ENCODE data around the gene SLC16A5. TPM values are rescaled to one million over a fixed set of nuclear protein-coding genes. Genes with fewer than 3 reads are reported as not detected.
A peak's percentile ranks its signal among the peaks of the same experiment; 100 is the strongest.

SLC16A5 gene
- total RNA-seq, 1 experiment from 2014 or later: 1.2 TPM

DNA sequence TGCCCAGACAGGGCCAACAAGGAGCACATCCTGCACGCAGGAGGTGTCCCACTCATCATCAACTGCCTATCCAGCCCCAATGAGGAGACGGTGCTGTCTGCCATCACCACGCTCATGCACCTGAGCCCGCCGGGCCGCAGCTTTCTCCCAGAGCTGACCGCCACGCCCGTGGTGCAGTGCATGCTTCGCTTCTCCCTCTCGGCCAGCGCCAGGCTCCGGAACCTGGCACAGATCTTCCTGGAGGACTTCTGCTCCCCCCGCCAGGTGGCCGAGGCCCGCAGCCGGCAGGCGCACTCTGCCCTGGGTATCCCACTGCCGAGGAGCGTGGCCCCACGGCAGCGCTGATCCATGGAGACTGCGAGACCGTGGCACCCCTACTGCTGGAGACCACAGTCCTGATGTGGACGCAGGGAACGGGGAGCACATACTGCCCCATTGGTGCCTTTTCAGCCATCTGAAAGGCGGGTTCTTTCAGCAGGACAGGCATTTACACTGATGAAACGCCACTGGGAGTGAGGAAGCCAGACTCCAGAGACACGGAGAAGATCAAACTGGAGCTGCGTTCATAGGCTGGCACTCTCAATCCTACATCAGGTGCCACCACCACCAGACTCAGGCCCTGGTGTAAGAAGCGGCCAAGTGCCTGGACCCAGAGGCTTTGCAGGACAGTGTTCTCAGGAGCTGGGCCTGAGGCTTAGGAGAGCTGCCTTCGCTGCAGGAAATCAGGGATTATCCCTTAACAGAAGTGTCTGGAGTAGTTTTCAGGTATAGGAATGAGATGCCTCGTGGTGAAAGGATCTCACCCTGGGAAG is 41.1 kb downstream of the SLC16A5 start:
- ChIA-PET CTCF (no interaction called here), POLR2A (ENCODE audit: unreplicated experiment) (no interaction called here)
- no peak overlapping the region for H3K4me3 ChIP-seq (ENCODE audit: low read length)
- H3K36me3 ChIP-seq (ENCODE audit: low read depth, low read length): peaks cover 17% of the 10 kb centered on the region
- H3K27me3 ChIP-seq (ENCODE audit: low read length): no peaks in the 10 kb centered on the region
- H3K4me1 ChIP-seq (ENCODE audit: insufficient read depth, low read length): peaks cover 43% of the 10 kb centered on the region
- DNase-seq (no peak), ATAC-seq (no peak)
- no peak overlapping the region for H3K4me2 ChIP-seq (ENCODE audit: low read length)
- peaks cover 66% of the 10 kb centered on the region for H3K79me2 ChIP-seq (ENCODE audit: low read length)
- H3K9me3 ChIP-seq (ENCODE audit: low read length): no peaks in the 10 kb centered on the region
- intact Hi-C loops (cut with micrococcal nuclease): no loop called here
- BruUV-seq (replicated peaks): no TSS peak
- no peak overlapping the region for H3K27ac ChIP-seq (ENCODE audit: low read length)
- H3K9ac ChIP-seq (ENCODE audit: low read length): no peak overlapping the region
- TF ChIP-seq, protein P1, sequence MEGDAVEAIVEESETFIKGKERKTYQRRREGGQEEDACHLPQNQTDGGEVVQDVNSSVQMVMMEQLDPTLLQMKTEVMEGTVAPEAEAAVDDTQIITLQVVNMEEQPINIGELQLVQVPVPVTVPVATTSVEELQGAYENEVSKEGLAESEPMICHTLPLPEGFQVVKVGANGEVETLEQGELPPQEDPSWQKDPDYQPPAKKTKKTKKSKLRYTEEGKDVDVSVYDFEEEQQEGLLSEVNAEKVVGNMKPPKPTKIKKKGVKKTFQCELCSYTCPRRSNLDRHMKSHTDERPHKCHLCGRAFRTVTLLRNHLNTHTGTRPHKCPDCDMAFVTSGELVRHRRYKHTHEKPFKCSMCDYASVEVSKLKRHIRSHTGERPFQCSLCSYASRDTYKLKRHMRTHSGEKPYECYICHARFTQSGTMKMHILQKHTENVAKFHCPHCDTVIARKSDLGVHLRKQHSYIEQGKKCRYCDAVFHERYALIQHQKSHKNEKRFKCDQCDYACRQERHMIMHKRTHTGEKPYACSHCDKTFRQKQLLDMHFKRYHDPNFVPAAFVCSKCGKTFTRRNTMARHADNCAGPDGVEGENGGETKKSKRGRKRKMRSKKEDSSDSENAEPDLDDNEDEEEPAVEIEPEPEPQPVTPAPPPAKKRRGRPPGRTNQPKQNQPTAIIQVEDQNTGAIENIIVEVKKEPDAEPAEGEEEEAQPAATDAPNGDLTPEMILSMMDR (conservative IDR thresholded peaks at IDR 0.05; ENCODE audit: low read depth, low read length): no peak
- TF ChIP-seq EZH2phosphoT487 (IDR thresholded peaks at IDR 0.05; ENCODE audit: borderline replicate concordance, low read length) (no peak), EZH2 (IDR thresholded peaks at IDR 0.05; ENCODE audit: low read length, unreplicated experiment) (no peak)
- H4K20me1 ChIP-seq (ENCODE audit: low read length): no peaks in the 10 kb centered on the region
- H3F3A ChIP-seq (ENCODE audit: low read length, unreplicated experiment): no peaks in the 10 kb centered on the region
- H2AFZ ChIP-seq (ENCODE audit: low read length): no peak overlapping the region
- H3K9me2 ChIP-seq (replicated peaks; ENCODE audit: low read length): no peaks in the 10 kb centered on the region

DNA sequence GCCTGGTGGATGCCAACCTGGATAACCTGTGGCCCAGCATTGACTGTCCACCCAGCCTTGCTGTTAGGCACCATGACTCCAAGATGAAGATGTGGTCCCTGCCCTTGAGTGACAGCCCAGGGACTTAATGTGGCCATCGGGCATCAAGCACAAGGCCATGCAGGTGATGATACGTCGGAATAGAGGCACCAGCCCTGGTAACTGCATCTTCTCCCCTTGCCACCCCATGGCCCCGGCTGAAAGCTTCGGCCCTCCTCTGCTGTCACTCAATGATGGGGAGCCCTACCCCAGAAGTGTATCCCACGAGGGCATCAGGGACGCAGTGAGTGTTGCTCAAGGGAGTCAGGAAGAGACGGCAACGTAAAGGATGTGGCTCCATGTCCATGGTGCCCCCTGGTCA is 41.8 kb downstream of the SLC16A5 start:
- no peaks in the 10 kb centered on the region for H3K27me3 ChIP-seq (ENCODE audit: low read length)
- H3K9ac ChIP-seq (ENCODE audit: low read length): no peak overlapping the region
- no peak overlapping the region for H2AFZ ChIP-seq (ENCODE audit: low read length)
- peaks cover 44% of the 10 kb centered on the region for H3K4me1 ChIP-seq (ENCODE audit: insufficient read depth, low read length)
- ChIA-PET POLR2A (ENCODE audit: unreplicated experiment) (no interaction called here), CTCF (no interaction called here)
- no peak overlapping the region for H3K27ac ChIP-seq (ENCODE audit: low read length)
- no TSS peak for BruUV-seq (replicated peaks)
- H3K4me3 ChIP-seq (ENCODE audit: low read length): no peak overlapping the region
- H3K9me3 ChIP-seq (ENCODE audit: low read length): no peaks in the 10 kb centered on the region
- TF ChIP-seq EZH2phosphoT487 (IDR thresholded peaks at IDR 0.05; ENCODE audit: borderline replicate concordance, low read length): no peak
- no peak for TF ChIP-seq EZH2 (IDR thresholded peaks at IDR 0.05; ENCODE audit: low read length, unreplicated experiment)
- TF ChIP-seq, protein P1 (conservative IDR thresholded peaks at IDR 0.05; ENCODE audit: low read depth, low read length): no peak
- intact Hi-C loops (cut with micrococcal nuclease): no loop called here
- H3K4me2 ChIP-seq (ENCODE audit: low read length): no peak overlapping the region
- no peaks in the 10 kb centered on the region for H3K9me2 ChIP-seq (replicated peaks; ENCODE audit: low read length)
- H3F3A ChIP-seq (ENCODE audit: low read length, unreplicated experiment): peaks cover 3% of the 10 kb centered on the region
- peaks cover 66% of the 10 kb centered on the region for H3K79me2 ChIP-seq (ENCODE audit: low read length)
- H4K20me1 ChIP-seq (ENCODE audit: low read length): no peaks in the 10 kb centered on the region
- peaks cover 17% of the 10 kb centered on the region for H3K36me3 ChIP-seq (ENCODE audit: low read depth, low read length)
- ATAC-seq (no peak), DNase-seq (no peak)

DNA sequence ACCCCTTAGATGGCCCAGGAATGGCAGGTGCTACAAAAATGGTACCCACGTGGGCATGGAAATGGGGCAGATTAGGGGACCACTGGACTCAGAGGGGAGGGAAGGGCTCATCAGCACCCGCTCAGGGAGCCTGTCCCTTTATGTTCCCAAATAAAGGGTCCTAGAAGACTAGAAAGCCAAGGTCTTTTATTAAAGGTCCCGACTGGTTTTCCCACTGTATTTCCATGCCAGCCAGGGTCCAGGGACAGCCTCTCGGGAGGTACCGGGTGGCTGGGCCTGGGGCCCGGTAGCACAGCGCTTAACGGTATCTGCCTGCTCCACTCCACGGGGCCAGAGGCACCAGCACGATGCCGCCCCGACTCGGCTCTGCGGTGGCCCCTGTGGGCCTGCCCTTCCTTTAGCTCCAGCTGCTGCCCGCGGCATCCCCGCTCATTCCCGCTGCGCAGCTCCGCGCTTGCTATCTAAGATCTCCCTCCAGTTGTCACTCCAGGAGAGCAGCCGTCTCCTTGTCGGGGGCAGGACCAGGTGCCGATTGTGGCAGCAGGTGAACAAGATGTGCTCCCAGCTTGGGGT is 42.4 kb downstream of the SLC16A5 start:
- ATAC-seq: no peak

More for the DNA sequence above, 42.4 kb downstream of the SLC16A5 start:
- no peak overlapping the region for H2AFZ ChIP-seq (ENCODE audit: low read length)
- DNase-seq: no peak
- no TSS peak for BruUV-seq (replicated peaks)
- H3K4me1 ChIP-seq (ENCODE audit: insufficient read depth, low read length): peaks cover 38% of the 10 kb centered on the region
- peaks cover 62% of the 10 kb centered on the region for H3K79me2 ChIP-seq (ENCODE audit: low read length)
- H3K4me2 ChIP-seq (ENCODE audit: low read length): peak overlapping the region; percentile 93
- peaks cover 8% of the 10 kb centered on the region for H3F3A ChIP-seq (ENCODE audit: low read length, unreplicated experiment)
- no peaks in the 10 kb centered on the region for H3K9me3 ChIP-seq (ENCODE audit: low read length)
- H3K27me3 ChIP-seq (ENCODE audit: low read length): no peaks in the 10 kb centered on the region
- ChIA-PET POLR2A (ENCODE audit: unreplicated experiment) (no interaction called here), CTCF (no interaction called here)
- peaks cover 17% of the 10 kb centered on the region for H3K36me3 ChIP-seq (ENCODE audit: low read depth, low read length)
- peak overlapping the region; percentile 85 for H3K27ac ChIP-seq (ENCODE audit: low read length)
- H3K9me2 ChIP-seq (replicated peaks; ENCODE audit: low read length): no peaks in the 10 kb centered on the region
- H3K4me3 ChIP-seq (ENCODE audit: low read length): peak overlapping the region; percentile 72
- intact Hi-C loops (cut with micrococcal nuclease): loop anchor here (5.0 kb wide), 1 partner anchor 72 kb away; no protein-coding TSS in a partner anchor
- H4K20me1 ChIP-seq (ENCODE audit: low read length): no peaks in the 10 kb centered on the region
- H3K9ac ChIP-seq (ENCODE audit: low read length): peak overlapping the region; percentile 89
- no peak for TF ChIP-seq EZH2phosphoT487 (IDR thresholded peaks at IDR 0.05; ENCODE audit: borderline replicate concordance, low read length)
- TF ChIP-seq EZH2 (IDR thresholded peaks at IDR 0.05; ENCODE audit: low read length, unreplicated experiment): no peak
- TF ChIP-seq, protein P1 (conservative IDR thresholded peaks at IDR 0.05; ENCODE audit: low read depth, low read length): no peak
